Endothelial cell of hepatic sinusoid (primary cell): ENCODE data around the gene PITPNM3.

Experiments
- in situ Hi-C: cut with HindIII; loops from 2 replicates; pipeline ENCODE4 v1.10.0; 2017; ENCODE audit warnings: low sequenced_read_pairs

PITPNM3 gene

GRCh38 chr17:6554342-6554741 lies 2.0 kb downstream of the PITPNM3 start:
- in situ Hi-C loops, result no loop called here

- in situ Hi-C loops, result no loop called here
These were observed 4.4 kb downstream of the PITPNM3 start for GRCh38 chr17:6551869-6552531.

GRCh38 chr17:6551356-6551755 lies 5.0 kb downstream of the PITPNM3 start:
- in situ Hi-C loops, result no loop called here

GRCh38 chr17:6549384-6550036 lies 6.8 kb downstream of the PITPNM3 start:
- in situ Hi-C loops, result no loop called here

GRCh38 chr17:6548578-6549330 lies 7.6 kb downstream of the PITPNM3 start:
- in situ Hi-C loops, result no loop called here

- in situ Hi-C loops, result no loop called here
These were observed 8.3 kb downstream of the PITPNM3 start for GRCh38 chr17:6548034-6548433.

- in situ Hi-C loops, result no loop called here
These were observed 9.0 kb downstream of the PITPNM3 start for GRCh38 chr17:6547336-6547735.

GRCh38 chr17:6546069-6546718 lies 10.2 kb downstream of the PITPNM3 start:
- in situ Hi-C loops, result no loop called here

- in situ Hi-C loops, result no loop called here
These were observed 11.1 kb downstream of the PITPNM3 start for GRCh38 chr17:6545291-6545690.

GRCh38 chr17:6544011-6544370 lies 12.4 kb downstream of the PITPNM3 start:
- in situ Hi-C loops, result no loop called here

- in situ Hi-C loops, result no loop called here
These were observed 13.0 kb downstream of the PITPNM3 start for GRCh38 chr17:6543079-6544010.

- in situ Hi-C loops, result no loop called here
These were observed 13.8 kb downstream of the PITPNM3 start for GRCh38 chr17:6542577-6542976.

- in situ Hi-C loops, result no loop called here
These were observed 14.5 kb downstream of the PITPNM3 start for GRCh38 chr17:6541886-6542285.

- in situ Hi-C loops, result no loop called here
These were observed 16.5 kb downstream of the PITPNM3 start for GRCh38 chr17:6539871-6540270.

GRCh38 chr17:6536566-6537065 lies 19.7 kb downstream of the PITPNM3 start:
- in situ Hi-C loops, result no loop called here

GRCh38 chr17:6536053-6536452 lies 20.3 kb downstream of the PITPNM3 start:
- in situ Hi-C loops, result no loop called here

GRCh38 chr17:6534846-6535514 lies 21.4 kb downstream of the PITPNM3 start:
- in situ Hi-C loops, result no loop called here

- in situ Hi-C loops, result no loop called here
These were observed 23.9 kb downstream of the PITPNM3 start for GRCh38 chr17:6532441-6532885.

- in situ Hi-C loops, result no loop called here
These were observed 24.8 kb downstream of the PITPNM3 start for GRCh38 chr17:6531575-6531974.
